GM23338 (cell line): ENCODE results near the gene FBXO45. TPM values are rescaled to one million over a fixed set of nuclear protein-coding genes. Genes with fewer than 3 reads are reported as not detected.

Source experiments
- ATAC-seq: fragments of 200-7000 bp; cut with Tn5 transposase; 3 replicates; pipeline ENCODE4 v1.9.1; 2020
- DNase-seq: peaks from one replicate; pipeline ENCODE4 v3.0.0-alpha.2; 2015; ENCODE audit warnings: low spot score
- H2AFZ ChIP-seq: fragments of 200-600 bp; sonication (generic); 2 replicates; pipeline ENCODE4 v1.8.0; 2016; ENCODE audit warnings: antibody characterized with exemption, mild to moderate bottlenecking, moderate library complexity
- H3F3A ChIP-seq: fragments of 200-600 bp; sonication (generic); replicated peaks from 2 replicates; pipeline ENCODE4 v1.8.0; 2017; ENCODE audit warnings: antibody characterized with exemption, mixed run types, low read depth
- H3K27ac ChIP-seq: fragments of 200-600 bp; sonication (generic); 2 replicates; pipeline ENCODE4 v1.6.1; 2016; ENCODE audit warnings: low read depth
- H3K27me3 ChIP-seq: fragments of 200-600 bp; sonication (generic); 2 replicates; pipeline ENCODE4 v1.8.0; 2016; ENCODE audit warnings: mild to moderate bottlenecking, mixed run types, moderate library complexity; ENCODE audit not compliant: insufficient read depth
- H3K36me3 ChIP-seq: fragments of 200-600 bp; sonication (generic); 2 replicates; pipeline ENCODE4 v1.8.0; 2016; ENCODE audit warnings: mild to moderate bottlenecking; ENCODE audit not compliant: insufficient read depth
- H3K4me1 ChIP-seq: fragments of 200-600 bp; sonication (generic); 2 replicates; pipeline ENCODE4 v1.8.0; 2016; ENCODE audit warnings: mild to moderate bottlenecking, moderate library complexity; ENCODE audit not compliant: insufficient read depth
- H3K4me2 ChIP-seq: fragments of 200-600 bp; sonication (generic); 2 replicates; pipeline ENCODE4 v1.7.1; 2017; ENCODE audit warnings: mixed run types
- H3K4me3 ChIP-seq: fragments of 200-600 bp; sonication (generic); 2 replicates; pipeline ENCODE4 v1.6.1; 2016; ENCODE audit warnings: mixed run types
- H3K79me2 ChIP-seq: fragments of 200-600 bp; sonication (generic); replicated peaks from 2 replicates; pipeline ENCODE4 v1.8.0; 2017; ENCODE audit warnings: mild to moderate bottlenecking; ENCODE audit not compliant: insufficient read depth
- H3K9me2 ChIP-seq: fragments of 200-600 bp; sonication (generic); 2 replicates; pipeline ENCODE4 v1.8.0; 2017; ENCODE audit not compliant: insufficient read depth
- H4K20me1 ChIP-seq: fragments of 200-600 bp; sonication (generic); replicated peaks from 2 replicates; pipeline ENCODE4 v1.8.0; 2017; ENCODE audit warnings: mild to moderate bottlenecking; ENCODE audit not compliant: insufficient read depth
- H3K27ac Mint-ChIP-seq: 2 replicates; pipeline ENCODE4 v1.8.0; 2020; ENCODE audit warnings: inconsistent platforms, mild to moderate bottlenecking, moderate library complexity, mixed read lengths
- H3K27me3 Mint-ChIP-seq: 3 replicates; pipeline ENCODE4 v1.8.0; 2022; ENCODE audit warnings: low read depth, mild to moderate bottlenecking, moderate library complexity, mixed read lengths, inconsistent platforms; ENCODE audit not compliant: insufficient read depth, poor library complexity
- H3K36me3 Mint-ChIP-seq: 3 replicates; pipeline ENCODE4 v1.8.0; 2021; ENCODE audit warnings: low read depth, mild to moderate bottlenecking, inconsistent platforms, moderate library complexity, mixed read lengths
- H3K4me1 Mint-ChIP-seq: 3 replicates; pipeline ENCODE4 v1.8.0; 2020; ENCODE audit warnings: mild to moderate bottlenecking, inconsistent platforms, mixed read lengths
- H3K4me3 Mint-ChIP-seq: 3 replicates; pipeline ENCODE4 v1.8.0; 2021; ENCODE audit warnings: moderate library complexity, mild to moderate bottlenecking, inconsistent platforms, mixed read lengths
- H3K9me3 Mint-ChIP-seq: 3 replicates; pipeline ENCODE4 v1.8.0; 2020; ENCODE audit warnings: moderate library complexity, mild to moderate bottlenecking, inconsistent platforms, mixed read lengths
- CREB1 ChIP-seq: fragments of 250-450 bp; sonication (Bioruptor Pico); IDR thresholded peaks from 2 replicates; pipeline ENCODE4 v1.5.0; 2020; ENCODE audit warnings: low read depth, mild to moderate bottlenecking, moderate library complexity
- CTCF ChIP-seq, 2 experiments: fragments of 200-600 bp in 1 of 2; sonication (generic) in 1 of 2; conservative IDR thresholded peaks; 2 replicates each; pipeline versions ENCODE4 v1.5.1 to v1.6.1; 2016 to 2017; ENCODE audit warnings: antibody characterized with exemption in 2 of 2, low read depth in 2 of 2, mild to moderate bottlenecking in 2 of 2, moderate library complexity in 1 of 2
- ETS1 ChIP-seq: IDR thresholded peaks from 2 replicates; pipeline ENCODE4 v1.6.1; 2016; ENCODE audit warnings: antibody characterized with exemption
- EZH2 ChIP-seq: fragments of 200-600 bp; sonication (generic); IDR thresholded peaks from one replicate; pipeline ENCODE4 v1.8.0; 2017; ENCODE audit warnings: antibody characterized with exemption, mild to moderate bottlenecking, low read depth; ENCODE audit not compliant: unreplicated experiment
- EZH2phosphoT487 ChIP-seq: fragments of 200-600 bp; sonication (generic); IDR thresholded peaks from one replicate; pipeline ENCODE4 v1.8.1; 2018; ENCODE audit warnings: antibody characterized with exemption; ENCODE audit not compliant: unreplicated experiment
- JUNB ChIP-seq: IDR thresholded peaks from one replicate; pipeline ENCODE4 v1.6.1; 2016; ENCODE audit warnings: antibody characterized with exemption; ENCODE audit not compliant: unreplicated experiment
- NANOG ChIP-seq: IDR thresholded peaks from 2 replicates; pipeline ENCODE4 v1.6.1; 2016; ENCODE audit warnings: antibody characterized with exemption, borderline replicate concordance
- POLR2AphosphoS5 ChIP-seq: IDR thresholded peaks from 2 replicates; pipeline ENCODE4 v1.6.1; 2016; ENCODE audit warnings: antibody characterized with exemption, low read depth
- STAT1 ChIP-seq: IDR thresholded peaks from one replicate; pipeline ENCODE4 v1.6.1; 2016; ENCODE audit warnings: antibody characterized with exemption; ENCODE audit not compliant: unreplicated experiment
- ZNF331 ChIP-seq: fragments of 250-450 bp; sonication (Bioruptor Pico); IDR thresholded peaks from 2 replicates; pipeline ENCODE4 v1.5.0; 2020; ENCODE audit warnings: low read depth, mild to moderate bottlenecking, moderate library complexity
- ZNF462 ChIP-seq: fragments of 250-450 bp; sonication (Bioruptor Pico); IDR thresholded peaks from 2 replicates; pipeline ENCODE4 v1.5.0; 2020; ENCODE audit warnings: mild to moderate bottlenecking, moderate library complexity
- polyA plus RNA-seq: library from polyadenylated mRNA; unstranded; fragments of >200 nt; fragmentation: Nextera tagmentation; extraction: Ambion mirVana; gene quantifications from 2 replicates; pipeline ENCODE4 v1.2.1, GENCODE V29; 2016
- total RNA-seq: library from RNA; depleted of rRNA; stranded (reverse); fragments of >200 nt; shearing (Covaris generic); gene quantifications from 2 replicates; pipeline ENCODE4 v1.2.3, GENCODE V29; 2014

The FBXO45 gene
- total and polyA plus RNA-seq, 2 experiments from 2014 or later: 10.3 to 23.7 TPM

GRCh38 chr3:196553551-196553950, 14.9 kb upstream of the FBXO45 start (continued):
- no peak for TF ChIP-seq CTCF (conservative IDR thresholded peaks at IDR 0.05; ENCODE audit: low read depth in 2 of 2)

- H3K4me1 Mint-ChIP-seq: no peaks in the 10 kb centered on the region
- no peak overlapping the region for H3K27ac ChIP-seq
- H3K79me2 ChIP-seq: no peaks in the 10 kb centered on the region
- H3K9me3 Mint-ChIP-seq: peaks cover 23% of the 10 kb centered on the region
- H3K36me3 ChIP-seq: no peaks in the 10 kb centered on the region
- peaks cover 5% of the 10 kb centered on the region for H3K27me3 Mint-ChIP-seq
- no peak overlapping the region for H3K4me3 Mint-ChIP-seq
- H3K27me3 ChIP-seq: no peaks in the 10 kb centered on the region
- peaks cover 12% of the 10 kb centered on the region for H3K36me3 Mint-ChIP-seq
- no peaks in the 10 kb centered on the region for H3K9me2 ChIP-seq
- H3F3A ChIP-seq: no peaks in the 10 kb centered on the region
- H3K27ac Mint-ChIP-seq: no peak overlapping the region
- no peaks in the 10 kb centered on the region; the same call in 1 of the 2 replicates for H4K20me1 ChIP-seq
- no peak overlapping the region for H2AFZ ChIP-seq
- H3K4me1 ChIP-seq: no peaks in the 10 kb centered on the region
- DNase-seq: no peak
- H3K4me2 ChIP-seq: no peak overlapping the region
- ATAC-seq: no peak
- H3K4me3 ChIP-seq: no peak overlapping the region
- no peak for TF ChIP-seq EZH2
- TF ChIP-seq NANOG: no peak
- TF ChIP-seq ZNF331 (CRISPR knock-in tag): no peak
- no peak for TF ChIP-seq CREB1 (CRISPR knock-in tag)
- TF ChIP-seq STAT1: no peak
- no peak for TF ChIP-seq CTCF (conservative IDR thresholded peaks at IDR 0.05; ENCODE audit: low read depth in 2 of 2)
- no peak for TF ChIP-seq POLR2AphosphoS5
- TF ChIP-seq ETS1: no peak
- no peak for TF ChIP-seq ZNF462 (CRISPR knock-in tag)
- TF ChIP-seq JUNB: no peak
- TF ChIP-seq EZH2phosphoT487: no peak
Measured at GRCh38 chr3:196554205-196554604, 14.3 kb upstream of the FBXO45 start.
